ENCODE results near the gene KRTAP4-16.

DNA sequence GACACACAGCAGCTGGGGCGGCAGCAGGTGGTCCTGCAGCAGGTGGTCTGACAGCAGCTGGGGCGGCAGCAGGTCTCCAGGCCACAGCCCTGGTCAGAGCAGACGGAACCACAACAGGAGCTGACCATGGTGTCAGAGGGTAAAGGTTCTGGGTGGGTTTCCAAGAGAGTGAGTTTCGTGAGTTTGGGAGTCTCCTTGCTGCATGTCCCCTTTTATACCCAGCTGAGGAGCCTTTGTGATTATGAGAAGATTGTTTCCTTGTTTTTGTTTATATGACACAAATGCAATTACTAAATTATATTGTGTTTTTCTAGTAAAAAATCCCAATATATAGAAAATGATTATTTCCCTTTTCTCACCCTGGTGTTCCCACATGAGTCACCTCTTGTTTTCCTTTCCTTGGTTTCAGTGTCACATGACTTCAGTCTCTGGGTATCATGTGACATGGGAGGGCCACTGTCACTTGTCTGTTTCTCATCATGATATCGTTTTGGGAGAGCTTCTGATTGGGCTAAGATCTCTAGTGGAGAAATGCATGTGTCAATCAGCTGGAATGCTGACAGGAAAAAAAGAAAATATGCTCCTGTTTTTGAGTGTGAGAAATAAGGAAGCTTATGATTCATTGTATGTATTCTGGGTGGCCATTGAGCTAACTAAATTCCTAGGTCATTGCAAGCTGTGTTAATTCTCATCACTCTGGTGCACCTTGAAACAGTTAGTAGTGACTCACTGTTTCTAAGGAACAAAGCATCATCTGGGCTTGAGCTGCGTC lies 38.5 kb upstream of the KRTAP4-16 start, which contains the start of gene KRTAP4-6:
- TF ChIP-seq, protein P1, sequence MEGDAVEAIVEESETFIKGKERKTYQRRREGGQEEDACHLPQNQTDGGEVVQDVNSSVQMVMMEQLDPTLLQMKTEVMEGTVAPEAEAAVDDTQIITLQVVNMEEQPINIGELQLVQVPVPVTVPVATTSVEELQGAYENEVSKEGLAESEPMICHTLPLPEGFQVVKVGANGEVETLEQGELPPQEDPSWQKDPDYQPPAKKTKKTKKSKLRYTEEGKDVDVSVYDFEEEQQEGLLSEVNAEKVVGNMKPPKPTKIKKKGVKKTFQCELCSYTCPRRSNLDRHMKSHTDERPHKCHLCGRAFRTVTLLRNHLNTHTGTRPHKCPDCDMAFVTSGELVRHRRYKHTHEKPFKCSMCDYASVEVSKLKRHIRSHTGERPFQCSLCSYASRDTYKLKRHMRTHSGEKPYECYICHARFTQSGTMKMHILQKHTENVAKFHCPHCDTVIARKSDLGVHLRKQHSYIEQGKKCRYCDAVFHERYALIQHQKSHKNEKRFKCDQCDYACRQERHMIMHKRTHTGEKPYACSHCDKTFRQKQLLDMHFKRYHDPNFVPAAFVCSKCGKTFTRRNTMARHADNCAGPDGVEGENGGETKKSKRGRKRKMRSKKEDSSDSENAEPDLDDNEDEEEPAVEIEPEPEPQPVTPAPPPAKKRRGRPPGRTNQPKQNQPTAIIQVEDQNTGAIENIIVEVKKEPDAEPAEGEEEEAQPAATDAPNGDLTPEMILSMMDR (IDR thresholded peaks at IDR 0.05), result no peak
- no peak for TF ChIP-seq EZH2 (IDR thresholded peaks at IDR 0.05; ENCODE audit: borderline replicate concordance, insufficient read depth, low read depth, low read length, poor library complexity, severe bottlenecking)

Measured in B cell (primary cell).